NCI-H524 treated with DMSO at 0.1 percent for 48 hours (cell line): ENCODE measurements around the gene PHF23.
"Not testable (repeated sequence)": the region's sequence is repeated elsewhere in the genome, so short reads cannot be mapped to it uniquely, and the experiment has no call there.

Experiments
- DNase-seq: peaks from one replicate; lab custom pipeline; 2025; lab: John Stamatoyannopoulos, UW

PHF23 gene

GRCh38 chr17:7258731-7259554 lies 19.7 kb upstream of the PHF23 start:
- DNase-seq = no peak

GRCh38 chr17:7256766-7257456 lies 17.7 kb upstream of the PHF23 start:
- no peak for DNase-seq

GRCh38 chr17:7254511-7254910 lies 15.3 kb upstream of the PHF23 start:
- DNase-seq = no peak

- DNase-seq = no peak
Observed at GRCh38 chr17:7253082-7253481, 13.8 kb upstream of the PHF23 start.

- DNase-seq = peak; percentile 62
Observed at GRCh38 chr17:7252176-7253043, 13.2 kb upstream of the PHF23 start, which contains the start of gene ELP5. Gene ELP5 (plus strand): TSS chr17:7252215. CDS start chr17:7252551, 336 bp downstream.

- DNase-seq = peak; percentile 83
Observed at GRCh38 chr17:7251661-7252175, 12.5 kb upstream of the PHF23 start, which contains the start of gene CTDNEP1. Gene CTDNEP1 (minus strand): TSS chr17:7251734. CDS start chr17:7251296, 438 bp downstream.

- DNase-seq = no peak
Observed at GRCh38 chr17:7250695-7251627, 11.7 kb upstream of the PHF23 start.

- DNase-seq = no peak
Observed at GRCh38 chr17:7249830-7250229, 10.6 kb upstream of the PHF23 start.

- DNase-seq = no peak
Observed at GRCh38 chr17:7249214-7249613, 10.0 kb upstream of the PHF23 start.

- DNase-seq = no peak
Observed at GRCh38 chr17:7248796-7249195, 9.5 kb upstream of the PHF23 start.

GRCh38 chr17:7246779-7247178 lies 7.5 kb upstream of the PHF23 start:
- DNase-seq = no peak

- DNase-seq = not testable (repeated sequence)
Observed at GRCh38 chr17:7243838-7244237, 4.6 kb upstream of the PHF23 start.

- DNase-seq = no peak
Observed at GRCh38 chr17:7243453-7243729, 4.1 kb upstream of the PHF23 start.

- peak; percentile 53 for DNase-seq
Observed at GRCh38 chr17:7242717-7243452, 3.6 kb upstream of the PHF23 start.

GRCh38 chr17:7241783-7242716 lies 2.8 kb upstream of the PHF23 start, which contains the start of gene GABARAP:
Gene GABARAP (minus strand): TSS chr17:7242449. CDS start chr17:7242330, 119 bp downstream.
- no peak for DNase-seq

GRCh38 chr17:7241090-7241733 lies 2.0 kb upstream of the PHF23 start:
- no peak for DNase-seq

- no peak for DNase-seq
Observed at GRCh38 chr17:7240375-7240774, 1.1 kb upstream of the PHF23 start.

GRCh38 chr17:7238420-7239090 lies 702 bp downstream of the PHF23 start:
- no peak for DNase-seq
